ENCODE data around the gene DCN.

GRCh38 chr12:91226951-91227350 is 44.3 kb upstream of the DCN start:
- TF ChIP-seq CTCF (IDR thresholded peaks at IDR 0.05) (no peak), POLR2A (IDR thresholded peaks at IDR 0.05) (no peak)
